ENCODE measurements around the gene CEP104. TPM values are rescaled to one million over a fixed set of nuclear protein-coding genes. Genes with fewer than 3 reads are reported as not detected.

CEP104 gene
- polyA plus RNA-seq, 1 donor from 2014 or later, result 8.1 TPM

DNA sequence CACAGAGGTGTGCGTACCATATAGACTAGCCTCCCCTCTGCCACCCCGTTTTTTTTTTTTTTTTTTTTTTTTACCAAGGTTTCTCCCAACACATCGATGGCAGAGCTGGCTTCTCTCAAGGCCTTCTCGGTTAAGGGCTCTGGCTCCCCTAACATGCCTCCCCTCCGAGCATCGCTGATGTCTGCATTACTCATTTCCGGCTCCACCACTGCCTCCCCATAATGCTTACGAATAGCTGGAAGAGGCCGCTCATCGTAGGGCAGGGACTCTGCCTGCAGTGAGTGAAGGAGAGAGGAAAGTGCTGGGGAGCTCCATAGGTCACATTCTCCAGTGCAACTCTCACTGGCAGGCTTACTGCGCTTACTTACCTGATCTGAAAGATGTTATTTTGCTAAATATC, 20.6 kb downstream of the CEP104 start:
- Histone ChIP-seq H3K4me2 (ENCODE audit: low read length) (no peak overlapping the region), H3K9me2 (ENCODE audit: insufficient read depth, low read length) (no peaks in the 10 kb centered on the region), H3F3A (ENCODE audit: insufficient read depth, low read length, poor library complexity, severe bottlenecking) (no peaks in the 10 kb centered on the region)

DNA sequence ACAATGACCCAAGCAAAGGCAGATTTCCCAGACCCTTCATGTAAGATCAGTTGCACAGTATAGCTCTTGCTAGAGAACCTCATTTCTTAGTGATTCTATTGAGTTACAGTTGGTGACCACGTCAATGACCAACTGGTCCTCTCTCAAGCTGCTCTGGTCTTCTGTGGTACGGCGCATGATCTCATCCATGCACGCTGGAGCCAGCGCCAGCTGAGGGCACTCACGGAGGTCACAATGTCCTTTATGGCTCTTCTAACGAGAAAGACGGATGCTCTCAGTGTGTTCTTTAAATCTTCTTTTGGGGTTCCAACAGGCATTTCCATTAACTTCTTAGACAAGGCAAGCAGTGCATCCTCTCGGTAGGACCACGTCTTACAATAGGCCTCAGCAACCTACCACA, 22.3 kb downstream of the CEP104 start:
- Histone ChIP-seq H3K36me3 (ENCODE audit: insufficient read depth, low read length) (peaks cover 17% of the 10 kb centered on the region), H3K27me3 (ENCODE audit: insufficient read depth, low read depth, low read length) (no peaks in the 10 kb centered on the region), H3K9me2 (ENCODE audit: insufficient read depth, low read length) (no peaks in the 10 kb centered on the region), H3K27ac (ENCODE audit: low read length) (no peak overlapping the region), H3K9me3 (ENCODE audit: low read length) (no peaks in the 10 kb centered on the region), H3K4me2 (ENCODE audit: low read length) (no peak overlapping the region), H4K20me1 (ENCODE audit: insufficient read depth) (no peaks in the 10 kb centered on the region), H3K4me3 (ENCODE audit: low read length) (no peak overlapping the region), H3K9ac (ENCODE audit: low read length) (no peak overlapping the region), H3K79me2 (replicated peaks; ENCODE audit: insufficient read depth, low read length) (no peaks in the 10 kb centered on the region), H2AFZ (ENCODE audit: low read depth, low read length) (no peak overlapping the region), H3F3A (ENCODE audit: insufficient read depth, low read length, poor library complexity, severe bottlenecking) (no peaks in the 10 kb centered on the region)
- TF ChIP-seq EP300 (conservative IDR thresholded peaks at IDR 0.05; ENCODE audit: poor library complexity, severe bottlenecking), result no peak

More for the DNA sequence above, 20.6 kb downstream of the CEP104 start:
- Histone ChIP-seq H2AFZ (ENCODE audit: low read depth, low read length) (no peak overlapping the region), H3K79me2 (replicated peaks; ENCODE audit: insufficient read depth, low read length) (no peaks in the 10 kb centered on the region), H3K36me3 (ENCODE audit: insufficient read depth, low read length) (peaks cover 17% of the 10 kb centered on the region), H3K9me3 (ENCODE audit: low read length) (no peaks in the 10 kb centered on the region), H3K27ac (ENCODE audit: low read length) (no peak overlapping the region), H3K27me3 (ENCODE audit: insufficient read depth, low read depth, low read length) (no peaks in the 10 kb centered on the region), H3K4me3 (ENCODE audit: low read length) (no peak overlapping the region), H3K9ac (ENCODE audit: low read length) (no peak overlapping the region), H4K20me1 (ENCODE audit: insufficient read depth) (no peaks in the 10 kb centered on the region)
- TF ChIP-seq SMC3 (conservative IDR thresholded peaks at IDR 0.05; ENCODE audit: poor library complexity) (no peak), RAD21 (conservative IDR thresholded peaks at IDR 0.05) (no peak), EP300 (conservative IDR thresholded peaks at IDR 0.05; ENCODE audit: poor library complexity, severe bottlenecking) (no peak), POLR2AphosphoS5 (IDR thresholded peaks at IDR 0.05) (no peak), REST (IDR thresholded peaks at IDR 0.05; ENCODE audit: borderline replicate concordance) (no peak), TAF1 (IDR thresholded peaks at IDR 0.05; ENCODE audit: low read depth) (no peak), MXI1 (conservative IDR thresholded peaks at IDR 0.05; ENCODE audit: poor library complexity, severe bottlenecking) (no peak), EZH2 (IDR thresholded peaks at IDR 0.05; ENCODE audit: borderline replicate concordance, insufficient read depth, low read length, poor library complexity, severe bottlenecking) (no peak)
- TF ChIP-seq, protein P1, sequence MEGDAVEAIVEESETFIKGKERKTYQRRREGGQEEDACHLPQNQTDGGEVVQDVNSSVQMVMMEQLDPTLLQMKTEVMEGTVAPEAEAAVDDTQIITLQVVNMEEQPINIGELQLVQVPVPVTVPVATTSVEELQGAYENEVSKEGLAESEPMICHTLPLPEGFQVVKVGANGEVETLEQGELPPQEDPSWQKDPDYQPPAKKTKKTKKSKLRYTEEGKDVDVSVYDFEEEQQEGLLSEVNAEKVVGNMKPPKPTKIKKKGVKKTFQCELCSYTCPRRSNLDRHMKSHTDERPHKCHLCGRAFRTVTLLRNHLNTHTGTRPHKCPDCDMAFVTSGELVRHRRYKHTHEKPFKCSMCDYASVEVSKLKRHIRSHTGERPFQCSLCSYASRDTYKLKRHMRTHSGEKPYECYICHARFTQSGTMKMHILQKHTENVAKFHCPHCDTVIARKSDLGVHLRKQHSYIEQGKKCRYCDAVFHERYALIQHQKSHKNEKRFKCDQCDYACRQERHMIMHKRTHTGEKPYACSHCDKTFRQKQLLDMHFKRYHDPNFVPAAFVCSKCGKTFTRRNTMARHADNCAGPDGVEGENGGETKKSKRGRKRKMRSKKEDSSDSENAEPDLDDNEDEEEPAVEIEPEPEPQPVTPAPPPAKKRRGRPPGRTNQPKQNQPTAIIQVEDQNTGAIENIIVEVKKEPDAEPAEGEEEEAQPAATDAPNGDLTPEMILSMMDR (IDR thresholded peaks at IDR 0.05; ENCODE audit: poor library complexity, severe bottlenecking), result no peak

- Histone ChIP-seq H3F3A (ENCODE audit: insufficient read depth, low read length, poor library complexity, severe bottlenecking) (no peaks in the 10 kb centered on the region), H3K9me3 (ENCODE audit: low read length) (no peaks in the 10 kb centered on the region), H3K27me3 (ENCODE audit: insufficient read depth, low read depth, low read length) (no peaks in the 10 kb centered on the region), H3K4me3 (ENCODE audit: low read length) (no peak overlapping the region), H4K20me1 (ENCODE audit: insufficient read depth) (no peaks in the 10 kb centered on the region), H2AFZ (ENCODE audit: low read depth, low read length) (no peak overlapping the region), H3K4me2 (ENCODE audit: low read length) (no peak overlapping the region), H3K9ac (ENCODE audit: low read length) (no peak overlapping the region), H3K79me2 (replicated peaks; ENCODE audit: insufficient read depth, low read length) (no peaks in the 10 kb centered on the region), H3K9me2 (ENCODE audit: insufficient read depth, low read length) (no peaks in the 10 kb centered on the region), H3K27ac (ENCODE audit: low read length) (no peak overlapping the region), H3K36me3 (ENCODE audit: insufficient read depth, low read length) (peaks cover 3% of the 10 kb centered on the region)
- TF ChIP-seq POLR2AphosphoS5 (IDR thresholded peaks at IDR 0.05), result no peak
- no peak for TF ChIP-seq EP300 (conservative IDR thresholded peaks at IDR 0.05; ENCODE audit: poor library complexity, severe bottlenecking)
- TF ChIP-seq RAD21 (conservative IDR thresholded peaks at IDR 0.05), result no peak
- no peak for TF ChIP-seq EZH2 (IDR thresholded peaks at IDR 0.05; ENCODE audit: borderline replicate concordance, insufficient read depth, low read length, poor library complexity, severe bottlenecking)
- TF ChIP-seq SMC3 (conservative IDR thresholded peaks at IDR 0.05; ENCODE audit: poor library complexity), result no peak
- no peak for TF ChIP-seq REST (IDR thresholded peaks at IDR 0.05; ENCODE audit: borderline replicate concordance)
- TF ChIP-seq TAF1 (IDR thresholded peaks at IDR 0.05; ENCODE audit: low read depth), result no peak
- TF ChIP-seq, protein P1 (IDR thresholded peaks at IDR 0.05; ENCODE audit: poor library complexity, severe bottlenecking), result no peak
- TF ChIP-seq MXI1 (conservative IDR thresholded peaks at IDR 0.05; ENCODE audit: poor library complexity, severe bottlenecking), result no peak
Measured at GRCh38 chr1:3831689-3832088, 25.3 kb downstream of the CEP104 start.

Measured in neural cell (in vitro differentiated cells).